HG02571 (cell line): ENCODE data around the gene FAM204A.

Experiments
- ATAC-seq: cut with Tn5 transposase; IDR thresholded peaks from one replicate; pipeline ENCODE4 v1.9.1; 2021; ENCODE audit warnings: mild to moderate bottlenecking, moderate library complexity; ENCODE audit not compliant: unreplicated experiment

Gene FAM204A

DNA sequence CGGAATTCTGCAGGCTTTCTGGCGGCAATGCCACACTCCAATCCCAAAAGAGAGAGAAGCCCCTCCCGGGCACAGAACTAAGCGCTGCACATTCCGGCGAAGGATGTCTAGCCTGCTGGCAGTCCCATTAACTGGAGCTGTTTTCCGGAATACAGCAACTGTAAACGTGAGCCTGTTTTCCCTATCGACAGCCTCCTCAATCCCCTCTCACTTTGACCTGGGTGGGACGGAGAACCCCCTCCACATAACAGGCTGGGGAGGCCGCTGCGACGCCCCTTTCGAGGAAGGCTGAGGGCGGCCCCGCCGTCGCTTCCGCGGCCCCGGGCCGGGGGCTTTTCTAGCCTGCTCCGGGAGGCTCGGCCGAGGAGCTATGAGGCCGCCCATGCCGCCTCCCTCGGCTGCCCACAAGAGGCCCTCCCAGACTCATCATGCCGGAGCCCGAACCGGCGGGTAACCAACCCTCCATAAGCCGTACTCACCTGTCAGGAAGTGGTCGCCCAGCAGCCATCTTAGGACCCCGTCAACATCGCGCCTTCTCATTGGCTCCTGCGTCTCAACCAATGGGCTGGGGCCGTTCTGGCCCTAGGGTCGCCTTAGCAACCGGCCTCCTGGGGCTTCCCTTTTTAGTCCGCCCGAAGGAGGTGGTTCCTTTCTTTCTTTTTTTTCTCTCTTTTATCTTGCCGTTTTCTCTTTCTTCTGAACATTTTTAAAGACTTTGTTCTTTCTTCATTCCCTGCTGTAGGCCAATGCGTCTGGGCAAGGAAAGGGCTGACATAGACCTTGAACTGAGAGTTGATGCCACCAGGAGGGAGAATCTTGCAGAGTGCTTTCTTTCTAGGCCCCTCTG is at the start of gene FAM204A:
FAM204A (minus strand) TSS at position 534 of the 847 bp plus-strand sequence. CDS start 5,909 bp downstream, outside the sequence.
- ATAC-seq, result peak; percentile 100

- ATAC-seq, result no peak
Measured at GRCh38 chr10:118383699-118384098, 41.6 kb upstream of the FAM204A start.

- no peak for ATAC-seq
Measured at GRCh38 chr10:118383063-118383689, 41.1 kb upstream of the FAM204A start.

DNA sequence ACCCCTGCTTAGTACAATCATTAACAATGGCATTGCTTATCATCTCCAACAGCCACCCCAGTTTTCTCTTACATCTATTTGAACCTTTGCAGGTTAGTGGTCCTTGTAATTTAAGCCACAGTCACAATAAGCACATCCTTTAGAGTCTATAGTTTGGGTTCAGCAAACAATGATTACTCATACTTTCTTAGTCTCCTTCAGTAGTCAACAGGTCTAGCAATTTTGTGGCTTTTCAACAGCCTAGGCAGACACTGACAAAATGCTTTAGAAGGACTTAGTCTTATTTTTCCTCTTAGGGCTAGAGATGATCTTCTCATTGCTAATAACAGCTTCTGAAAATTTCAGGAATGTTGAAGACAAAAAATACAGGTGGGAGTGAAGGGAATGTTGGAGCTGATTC is 32.3 kb upstream of the FAM204A start:
- ATAC-seq, result no peak

DNA sequence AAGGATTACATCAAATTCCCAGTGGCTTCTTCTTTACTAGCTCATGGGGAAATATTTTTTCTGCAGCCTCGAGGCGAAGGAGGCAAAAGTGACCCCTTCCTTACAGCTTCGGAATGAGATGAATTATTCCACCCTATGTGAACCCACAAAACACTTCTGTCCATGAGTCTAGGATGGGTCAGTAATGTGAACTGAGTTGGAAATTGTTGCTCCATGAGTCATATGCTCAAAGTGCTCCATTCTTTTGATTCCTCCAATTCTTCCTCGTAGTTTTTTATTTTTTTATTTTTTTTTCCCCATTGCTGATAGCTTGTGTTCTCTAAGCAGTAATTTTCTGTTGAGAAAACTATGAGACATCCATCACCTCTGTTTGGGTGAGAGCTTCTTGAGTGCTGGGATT is 31.7 kb upstream of the FAM204A start:
- ATAC-seq, result no peak

GRCh38 chr10:118370499-118370898 is 28.4 kb upstream of the FAM204A start:
- ATAC-seq, result no peak

GRCh38 chr10:118369641-118370205 is 27.6 kb upstream of the FAM204A start:
- ATAC-seq, result no peak

DNA sequence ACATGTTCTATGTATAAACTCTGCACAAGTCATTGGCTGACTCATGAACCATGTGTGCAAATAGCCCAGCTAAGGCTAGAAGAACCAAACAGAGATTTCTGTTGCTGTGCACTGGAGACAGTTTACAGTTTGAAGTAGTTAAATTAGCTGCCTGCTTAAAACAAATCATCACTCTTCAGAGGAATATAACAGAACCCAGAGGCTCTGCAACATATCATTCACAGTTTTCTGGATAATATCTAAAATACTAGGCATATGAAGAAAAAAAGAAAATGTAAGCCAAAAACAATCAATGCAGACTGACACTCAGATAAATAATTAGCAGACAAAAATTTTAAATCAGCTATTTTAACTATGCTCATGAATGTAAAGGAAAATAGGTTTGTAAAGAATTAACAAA is 23.6 kb upstream of the FAM204A start:
- no peak for ATAC-seq

DNA sequence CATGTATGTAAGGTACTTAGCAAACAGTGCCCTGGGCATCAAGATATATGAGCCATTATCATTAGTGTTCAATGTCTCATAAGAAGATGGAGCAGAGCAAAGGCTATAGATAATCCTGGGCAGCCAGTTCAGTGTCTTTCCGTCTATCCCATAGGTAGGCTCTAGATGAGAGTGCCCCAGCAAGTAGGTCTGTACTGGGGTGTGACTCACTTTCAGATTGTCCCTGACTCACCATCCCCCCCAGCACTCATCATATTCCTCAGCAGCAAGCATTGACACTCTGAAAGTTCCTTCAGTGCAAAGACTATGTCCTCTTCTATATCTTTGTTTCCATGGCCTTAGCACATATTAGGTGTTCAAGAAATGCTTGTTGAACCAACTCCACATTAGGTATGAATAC is 20.0 kb upstream of the FAM204A start:
- ATAC-seq, result no peak

DNA sequence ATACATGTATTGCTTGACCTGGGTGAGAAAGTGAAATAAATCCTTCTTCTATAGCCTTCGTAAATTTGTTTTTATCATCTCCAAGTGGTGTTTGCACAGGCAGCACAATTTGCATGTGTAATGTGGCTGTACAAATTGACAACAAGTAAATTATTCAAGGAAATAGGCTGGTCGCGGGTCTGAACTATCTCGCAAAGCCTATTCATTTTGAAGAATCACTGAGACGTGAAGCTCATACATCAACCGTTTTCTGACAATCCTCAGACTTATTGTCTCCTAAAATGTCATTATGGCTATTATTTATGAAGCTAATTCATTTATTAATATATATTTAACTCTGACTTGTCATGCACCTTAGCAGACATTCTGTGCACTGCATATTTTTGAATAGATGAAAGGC is 16.2 kb upstream of the FAM204A start:
- no peak for ATAC-seq

- ATAC-seq, result no peak
Measured at GRCh38 chr10:118357841-118358240, 15.7 kb upstream of the FAM204A start.

- ATAC-seq, result no peak
Measured at GRCh38 chr10:118356628-118357027, 14.5 kb upstream of the FAM204A start.

GRCh38 chr10:118355234-118355633 is 13.1 kb upstream of the FAM204A start:
- ATAC-seq, result no peak

DNA sequence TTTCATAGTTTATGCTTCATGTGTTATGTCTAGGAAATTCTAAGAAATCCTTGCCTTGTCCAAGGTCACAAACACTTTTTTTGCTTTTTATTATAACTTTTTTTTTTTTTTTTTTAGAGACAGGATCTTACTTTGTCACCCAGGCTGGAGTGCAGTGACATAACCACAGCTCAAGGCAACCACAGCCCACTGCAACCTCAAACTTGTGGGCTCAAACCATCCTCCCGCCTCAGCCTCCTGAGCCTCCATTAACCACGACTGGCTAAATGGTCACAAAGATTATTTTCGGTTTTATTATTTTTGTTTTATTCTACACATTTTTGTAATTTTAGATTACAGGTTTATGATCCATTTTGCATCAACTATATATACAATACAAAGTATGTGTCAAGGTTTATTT is 7.1 kb upstream of the FAM204A start:
- no peak for ATAC-seq

GRCh38 chr10:118343549-118343948 is 1.4 kb upstream of the FAM204A start:
- ATAC-seq, result no peak

GRCh38 chr10:118343115-118343514 is 991 bp upstream of the FAM204A start:
- ATAC-seq, result no peak

DNA sequence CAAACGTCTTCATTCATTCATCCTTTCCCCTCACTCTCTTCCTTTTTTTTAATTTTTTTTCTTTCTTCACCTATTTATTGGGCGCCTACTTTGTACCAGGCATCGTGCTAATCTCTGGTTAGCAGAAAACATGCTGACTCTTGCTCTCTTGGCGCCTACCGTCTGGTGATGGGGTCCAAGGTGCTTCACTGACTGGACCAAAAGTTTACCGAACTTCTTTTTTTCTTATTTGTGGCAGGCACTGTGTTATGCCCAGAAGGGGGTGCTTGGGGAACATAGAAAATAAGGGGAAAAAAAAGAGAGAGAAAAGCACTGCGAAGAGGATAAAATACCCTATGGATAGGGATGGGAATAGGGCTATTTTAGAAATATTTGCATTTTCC is 505 bp upstream of the FAM204A start:
- no peak for ATAC-seq

- no peak for ATAC-seq
Measured at GRCh38 chr10:118340486-118340885, 1.6 kb downstream of the FAM204A start.

DNA sequence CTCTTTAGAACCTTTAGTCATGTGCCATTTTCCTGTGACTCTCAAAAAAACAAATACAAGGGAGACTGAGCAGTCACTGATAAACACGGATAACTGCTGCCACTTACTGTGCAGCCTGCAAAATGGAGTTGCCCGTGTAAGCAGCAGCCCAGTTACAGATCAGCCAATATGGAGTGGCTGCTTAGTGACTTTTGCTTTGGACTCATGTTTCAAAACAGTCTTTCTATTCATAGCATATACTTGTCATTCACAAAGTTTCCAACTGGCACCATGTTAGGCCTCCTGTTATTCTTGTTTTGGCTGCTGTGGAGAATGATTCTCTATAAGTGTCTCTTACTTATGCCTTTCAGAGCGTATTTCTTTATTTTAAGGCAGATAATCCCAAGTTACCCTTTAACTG is 3.0 kb downstream of the FAM204A start:
- no peak for ATAC-seq

DNA sequence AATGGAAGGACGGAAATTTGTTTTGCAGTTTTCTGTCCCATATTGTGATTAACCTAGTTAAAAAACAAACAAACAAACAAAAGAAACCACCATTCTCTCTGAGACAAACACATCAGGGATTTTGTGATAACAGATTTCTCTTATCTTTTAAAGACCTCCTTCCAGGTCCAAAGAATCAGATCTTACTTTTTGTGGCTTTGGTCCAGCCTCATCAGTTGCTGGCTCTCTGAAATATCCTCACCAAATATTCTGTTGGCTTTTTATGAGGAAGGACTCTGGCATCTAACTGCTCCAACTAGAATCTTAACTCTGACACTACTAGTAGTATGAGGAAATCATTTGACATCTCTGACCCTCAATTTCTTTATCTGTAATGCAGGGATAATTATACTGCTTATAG is 4.8 kb downstream of the FAM204A start:
- no peak for ATAC-seq

GRCh38 chr10:118333871-118334270 is 8.3 kb downstream of the FAM204A start:
- ATAC-seq, result no peak
